H9 (cell line): ENCODE results near the gene NEURL1. TPM values are rescaled to one million over a fixed set of nuclear protein-coding genes. Genes with fewer than 3 reads are reported as not detected.

ENCODE experiments used
- DNase-seq: peaks from one replicate; pipeline ENCODE4 v3.0.0-alpha.2; 2017
- H2AFZ ChIP-seq: one replicate; pipeline ENCODE4 v1.6.1; 2013; ENCODE audit warnings: mild to moderate bottlenecking, low read length, control low read depth, moderate library complexity
- H2AK5ac ChIP-seq: 2 replicates; pipeline ENCODE4 v1.6.1; 2013; ENCODE audit warnings: low read length, control low read depth, mixed read lengths; ENCODE audit not compliant: insufficient read length
- H2BK120ac ChIP-seq: one replicate; pipeline ENCODE4 v1.6.1; 2013; ENCODE audit warnings: low read depth, mild to moderate bottlenecking, low read length, control low read depth, inconsistent platforms; ENCODE audit not compliant: poor library complexity, severe bottlenecking
- H2BK12ac ChIP-seq: 2 replicates; pipeline ENCODE4 v1.6.1; 2013; ENCODE audit warnings: low read length, control low read depth, mixed read lengths, low read depth; ENCODE audit not compliant: insufficient read length
- H2BK15ac ChIP-seq: 2 replicates; pipeline ENCODE4 v1.6.1; 2013; ENCODE audit warnings: low read depth, low read length, control low read depth
- H2BK20ac ChIP-seq: one replicate; pipeline ENCODE4 v1.6.1; 2013; ENCODE audit warnings: low read depth, mild to moderate bottlenecking, low read length, control low read depth, inconsistent platforms; ENCODE audit not compliant: poor library complexity, severe bottlenecking
- H2BK5ac ChIP-seq: 2 replicates; pipeline ENCODE4 v1.6.1; 2013; ENCODE audit warnings: low read length, control low read depth, mixed read lengths; ENCODE audit not compliant: insufficient read length
- H3K14ac ChIP-seq: 2 replicates; pipeline ENCODE4 v1.6.1; 2013; ENCODE audit warnings: low read length, control low read depth; ENCODE audit not compliant: insufficient read depth
- H3K18ac ChIP-seq: 2 replicates; pipeline ENCODE4 v1.6.1; 2013; ENCODE audit warnings: low read depth, mild to moderate bottlenecking, mixed read lengths, low read length, control low read depth; ENCODE audit not compliant: insufficient read length
- H3K23ac ChIP-seq: 2 replicates; pipeline ENCODE4 v1.6.1; 2013; ENCODE audit warnings: low read length, control low read depth, mixed read lengths, low read depth; ENCODE audit not compliant: insufficient read length
- H3K23me2 ChIP-seq: 2 replicates; pipeline ENCODE4 v1.6.1; 2013; ENCODE audit warnings: low read depth, mild to moderate bottlenecking, mixed read lengths, low read length, control low read depth; ENCODE audit not compliant: insufficient read length, poor library complexity, severe bottlenecking
- H3K27ac ChIP-seq: 2 replicates; pipeline ENCODE4 v1.5.1; 2013; ENCODE audit warnings: low read length, control low read depth, mixed read lengths, low read depth; ENCODE audit not compliant: insufficient read length
- H3K27me3 ChIP-seq: 2 replicates; pipeline ENCODE4 v1.6.1; 2013; ENCODE audit warnings: low read length, control low read depth, inconsistent platforms; ENCODE audit not compliant: insufficient read depth
- H3K4ac ChIP-seq: 2 replicates; pipeline ENCODE4 v1.6.1; 2013; ENCODE audit warnings: low read depth, mild to moderate bottlenecking, control low read depth, inconsistent platforms, low read length, moderate library complexity
- H3K4me1 ChIP-seq: 2 replicates; pipeline ENCODE4 v1.6.1; 2013; ENCODE audit warnings: low read length, control low read depth, inconsistent platforms; ENCODE audit not compliant: insufficient read depth
- H3K4me2 ChIP-seq: 2 replicates; pipeline ENCODE4 v1.6.1; 2013; ENCODE audit warnings: low read length, control low read depth, mixed read lengths; ENCODE audit not compliant: insufficient read length, insufficient read depth
- H3K56ac ChIP-seq: 2 replicates; pipeline ENCODE4 v1.6.1; 2013; ENCODE audit warnings: low read depth, mild to moderate bottlenecking, mixed read lengths, low read length, control low read depth; ENCODE audit not compliant: insufficient read length
- H3K79me1 ChIP-seq: 2 replicates; pipeline ENCODE4 v1.6.1; 2013; ENCODE audit warnings: low read depth, mild to moderate bottlenecking, moderate library complexity, low read length, control low read depth, inconsistent platforms; ENCODE audit not compliant: insufficient read depth, poor library complexity, severe bottlenecking
- H3K79me2 ChIP-seq: 2 replicates; pipeline ENCODE4 v1.6.1; 2013; ENCODE audit warnings: low read length, control low read depth, inconsistent platforms; ENCODE audit not compliant: insufficient read depth
- H3K9ac ChIP-seq: 2 replicates; pipeline ENCODE4 v1.6.1; 2013; ENCODE audit warnings: low read length, control low read depth, mixed read lengths; ENCODE audit not compliant: insufficient read length; ENCODE audit errors: extremely low read depth
- H3K9me3 ChIP-seq: one replicate; pipeline ENCODE4 v1.6.1; 2013; ENCODE audit warnings: low read depth, low read length, inconsistent platforms; ENCODE audit not compliant: control insufficient read depth
- H3T11ph ChIP-seq: one replicate; pipeline ENCODE4 v1.6.1; 2013; ENCODE audit warnings: mild to moderate bottlenecking, low read length, control low read depth, inconsistent platforms
- H4K20me1 ChIP-seq: one replicate; pipeline ENCODE4 v1.6.1; 2013; ENCODE audit not compliant: control insufficient read depth, insufficient read length, insufficient read depth
- H4K5ac ChIP-seq: 2 replicates; pipeline ENCODE4 v1.6.1; 2013; ENCODE audit warnings: low read depth, mild to moderate bottlenecking, mixed read lengths, low read length, control low read depth; ENCODE audit not compliant: insufficient read length
- H4K8ac ChIP-seq: replicated peaks from 2 replicates; pipeline ENCODE4 v1.6.1; 2013; ENCODE audit warnings: low read length, control low read depth, mixed read lengths, low read depth; ENCODE audit not compliant: insufficient read length
- H4K91ac ChIP-seq: 2 replicates; pipeline ENCODE4 v1.6.1; 2013; ENCODE audit warnings: low read depth, mild to moderate bottlenecking, moderate library complexity, mixed read lengths, low read length, control low read depth; ENCODE audit not compliant: insufficient read length
- H3K27ac Mint-ChIP-seq, 3 experiments: 2 replicates in 2 of 3; 3 replicates in 1 of 3; pipeline ENCODE4 v1.8.0; 2020 to 2021; ENCODE audit warnings: mixed read lengths in 3 of 3, mild to moderate bottlenecking in 1 of 3, moderate library complexity in 1 of 3
- H3K27me3 Mint-ChIP-seq: 2 replicates; pipeline ENCODE4 v1.8.0; 2021; ENCODE audit warnings: low read depth, mild to moderate bottlenecking, moderate library complexity, mixed read lengths
- H3K36me3 Mint-ChIP-seq, 3 experiments: 2 replicates in 2 of 3; 3 replicates in 1 of 3; pipeline ENCODE4 v1.8.0; 2020 to 2021; ENCODE audit warnings: low read depth in 3 of 3, mixed read lengths in 3 of 3; ENCODE audit not compliant: insufficient read depth in 1 of 3
- H3K4me1 Mint-ChIP-seq, 2 experiments: 2 replicates each; pipeline ENCODE4 v1.8.0; 2020; ENCODE audit warnings: mixed read lengths in 2 of 2
- H3K4me3 Mint-ChIP-seq, 2 experiments: 2 replicates in 1 of 2; 3 replicates in 1 of 2; pipeline ENCODE4 v1.8.0; 2020 to 2021; ENCODE audit warnings: mild to moderate bottlenecking in 2 of 2, mixed read lengths in 2 of 2, moderate library complexity in 1 of 2
- H3K9me3 Mint-ChIP-seq, 2 experiments: 2 replicates in 1 of 2; 3 replicates in 1 of 2; pipeline ENCODE4 v1.8.0; 2020; ENCODE audit warnings: mild to moderate bottlenecking in 2 of 2, mixed read lengths in 2 of 2, moderate library complexity in 1 of 2
- WGBS: extraction: QIAGEN DNeasy Blood & Tissue Kit; methylation state at CpG from one replicate; pipeline ENCODE4 v1.1.7; 2013; ENCODE audit warnings: missing lambda C conversion rate, low lambda C conversion rate, mixed read lengths; ENCODE audit not compliant: insufficient read length; ENCODE audit errors: extremely low coverage; 5-methylcytosine and 5-hydroxymethylcytosine counted together
- total RNA-seq: library from RNA; stranded (reverse); gene quantifications from 2 replicates; pipeline ENCODE4 v1.2.1, GENCODE V29; 2021
- TF ChIP-seq, protein P1 (sequence below): fragments of 200-600 bp; sonication (generic); conservative IDR thresholded peaks from 3 replicates; pipeline ENCODE4 v1.8.0; 2021; ENCODE audit warnings: antibody characterized with exemption, mild to moderate bottlenecking

The NEURL1 gene
- total RNA-seq, 1 experiment from 2014 or later, result 1.2 TPM

GRCh38 chr10:103448746-103449145 lies 44.8 kb upstream of the NEURL1 start:
- Histone ChIP-seq H3K27ac (no peak overlapping the region), H3K14ac (no peak overlapping the region), H4K91ac (no peak overlapping the region), H3T11ph (no peak overlapping the region), H3K4me2 (no peak overlapping the region), H3K56ac (no peak overlapping the region), H4K20me1 (no peaks in the 10 kb centered on the region), H3K18ac (no peak overlapping the region), H3K9ac (no peak overlapping the region), H3K4me1 (no peaks in the 10 kb centered on the region), H3K23me2 (no peaks in the 10 kb centered on the region), H3K9me3 (no peaks in the 10 kb centered on the region), H2AFZ (no peak overlapping the region), H3K27me3 (no peaks in the 10 kb centered on the region), H3K4ac (no peak overlapping the region), H2BK120ac (no peak overlapping the region), H2BK20ac (no peak overlapping the region), H3K79me1 (no peaks in the 10 kb centered on the region), H3K23ac (no peak overlapping the region), H3K79me2 (no peaks in the 10 kb centered on the region), H2BK5ac (no peak overlapping the region), H2AK5ac (no peak overlapping the region), H4K5ac (no peak overlapping the region), H2BK15ac (no peak overlapping the region), H2BK12ac (no peak overlapping the region), H4K8ac (no peak overlapping the region)
- H3K27ac Mint-ChIP-seq, result peak overlapping the region in 1 of 3 experiments; percentile 73; a peak in 2 of 7 replicates
- H3K9me3 Mint-ChIP-seq, result no peaks in the 10 kb centered on the region
- H3K36me3 Mint-ChIP-seq, result peaks cover 23 to 53% (median 47%) of the 10 kb centered on the region in 3 experiments
- no peak for DNase-seq
- H3K4me3 Mint-ChIP-seq, result no peak overlapping the region
- WGBS, result no CpG with 5 or more reads among the region's 1 CpG
- peaks cover 4 to 11% of the 10 kb centered on the region in 2 experiments; a peak in 3 of 4 replicates for H3K4me1 Mint-ChIP-seq
- no peaks in the 10 kb centered on the region for H3K27me3 Mint-ChIP-seq
- TF ChIP-seq, protein P1, sequence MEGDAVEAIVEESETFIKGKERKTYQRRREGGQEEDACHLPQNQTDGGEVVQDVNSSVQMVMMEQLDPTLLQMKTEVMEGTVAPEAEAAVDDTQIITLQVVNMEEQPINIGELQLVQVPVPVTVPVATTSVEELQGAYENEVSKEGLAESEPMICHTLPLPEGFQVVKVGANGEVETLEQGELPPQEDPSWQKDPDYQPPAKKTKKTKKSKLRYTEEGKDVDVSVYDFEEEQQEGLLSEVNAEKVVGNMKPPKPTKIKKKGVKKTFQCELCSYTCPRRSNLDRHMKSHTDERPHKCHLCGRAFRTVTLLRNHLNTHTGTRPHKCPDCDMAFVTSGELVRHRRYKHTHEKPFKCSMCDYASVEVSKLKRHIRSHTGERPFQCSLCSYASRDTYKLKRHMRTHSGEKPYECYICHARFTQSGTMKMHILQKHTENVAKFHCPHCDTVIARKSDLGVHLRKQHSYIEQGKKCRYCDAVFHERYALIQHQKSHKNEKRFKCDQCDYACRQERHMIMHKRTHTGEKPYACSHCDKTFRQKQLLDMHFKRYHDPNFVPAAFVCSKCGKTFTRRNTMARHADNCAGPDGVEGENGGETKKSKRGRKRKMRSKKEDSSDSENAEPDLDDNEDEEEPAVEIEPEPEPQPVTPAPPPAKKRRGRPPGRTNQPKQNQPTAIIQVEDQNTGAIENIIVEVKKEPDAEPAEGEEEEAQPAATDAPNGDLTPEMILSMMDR, result no peak
